H1 (cell line): ENCODE data around the gene GADD45A. TPM values are rescaled to one million over a fixed set of nuclear protein-coding genes. Genes with fewer than 3 reads are reported as not detected.

Source experiments
- CTCF ChIA-PET: fragments of 300-600 bp; sonication (Branson Sonifier 250); formaldehyde crosslinking; loops from one replicate; lab custom pipeline; 2021; ENCODE audit not compliant: partially characterized antibody; lab: Charles Lee
- POLR2A ChIA-PET: fragments of 300-600 bp; sonication (Branson Sonifier 250); formaldehyde crosslinking; loops from one replicate; lab custom pipeline; 2021; ENCODE audit warnings: inconsistent platforms; ENCODE audit not compliant: partially characterized antibody; lab: Charles Lee
- DNase-seq, 2 experiments: peaks; one replicate each; pipeline versions ENCODE4 v3.0.0 to v3.0.0-alpha.2; 2010 to 2022; ENCODE audit warnings: low spot score in 2 of 2, low read depth in 1 of 2, mixed read lengths in 1 of 2
- FAIRE-seq: peaks from 2 replicates; lab custom pipeline; 2011; peaks lifted over from hg19 to GRCh38; lab: Jason Lieb, UNC
- H2AFZ ChIP-seq: 2 replicates; pipeline ENCODE4 v1.8.1; 2012; ENCODE audit warnings: low read length, inconsistent platforms
- H2AK5ac ChIP-seq: 2 replicates; pipeline ENCODE4 v1.6.1; 2013; ENCODE audit warnings: low read depth, low read length
- H2BK120ac ChIP-seq: replicated peaks from 2 replicates; pipeline ENCODE3; 2013; ENCODE audit warnings: low read depth, low read length, inconsistent platforms
- H2BK12ac ChIP-seq: 2 replicates; pipeline ENCODE4 v1.6.1; 2013; ENCODE audit warnings: low read depth, low read length
- H2BK15ac ChIP-seq: 2 replicates; pipeline ENCODE4 v1.6.1; 2013; ENCODE audit warnings: low read length
- H2BK20ac ChIP-seq: 2 replicates; pipeline ENCODE4 v1.6.1; 2013; ENCODE audit warnings: low read length
- H2BK5ac ChIP-seq: 2 replicates; pipeline ENCODE4 v1.6.1; 2013; ENCODE audit warnings: low read depth, low read length
- H3K14ac ChIP-seq: 2 replicates; pipeline ENCODE4 v1.6.1; 2013; ENCODE audit warnings: inconsistent platforms; ENCODE audit not compliant: insufficient read length
- H3K18ac ChIP-seq: 2 replicates; pipeline ENCODE4 v1.6.1; 2013; ENCODE audit warnings: low read length; ENCODE audit errors: extremely low read depth
- H3K23ac ChIP-seq: 2 replicates; pipeline ENCODE4 v1.6.1; 2013; ENCODE audit warnings: inconsistent platforms; ENCODE audit not compliant: insufficient read length
- H3K23me2 ChIP-seq: 2 replicates; pipeline ENCODE4 v1.6.1; 2013; ENCODE audit warnings: low read depth, low read length
- H3K27ac ChIP-seq: 2 replicates; pipeline ENCODE4 v1.6.1; 2011; ENCODE audit warnings: low read depth, low read length, inconsistent platforms
- H3K27me3 ChIP-seq, 4 experiments: replicated peaks in 1 of 4; 1 replicate in 1 of 4; 2 replicates in 3 of 4; pipeline versions ENCODE4 v1.6.1 to v1.8.1; 2011 to 2013; ENCODE audit warnings: low read length in 3 of 4, mild to moderate bottlenecking in 3 of 4, inconsistent platforms in 2 of 4, mixed read lengths in 2 of 4, moderate library complexity in 1 of 4; ENCODE audit not compliant: control insufficient read depth in 3 of 4, insufficient read depth in 3 of 4; ENCODE audit errors: extremely low read depth in 1 of 4
- H3K36me3 ChIP-seq, 4 experiments: 2 replicates each; pipeline versions ENCODE4 v1.6.1 to v1.8.1; 2011 to 2013; ENCODE audit warnings: mild to moderate bottlenecking in 4 of 4, low read length in 3 of 4, moderate library complexity in 2 of 4, control low read depth in 1 of 4, inconsistent platforms in 1 of 4; ENCODE audit not compliant: insufficient read depth in 4 of 4, control insufficient read depth in 2 of 4
- H3K4ac ChIP-seq: replicated peaks from 2 replicates; pipeline ENCODE3; 2013; ENCODE audit warnings: low read length, low read depth, mixed read lengths, inconsistent platforms; ENCODE audit not compliant: insufficient read length
- H3K4me1 ChIP-seq, 4 experiments: replicated peaks in 1 of 4; 1 replicate in 1 of 4; 2 replicates in 3 of 4; pipeline versions ENCODE4 v1.6.1 to v1.8.1; 2011 to 2013; ENCODE audit warnings: low read length in 3 of 4, inconsistent platforms in 2 of 4, mixed read lengths in 1 of 4; ENCODE audit not compliant: insufficient read depth in 4 of 4, control insufficient read depth in 3 of 4
- H3K4me2 ChIP-seq, 2 experiments: 2 replicates each; pipeline versions ENCODE4 v1.6.1 to v1.8.1; 2011 to 2013; ENCODE audit warnings: low read depth in 2 of 2, low read length in 2 of 2, control low read depth in 1 of 2, inconsistent platforms in 1 of 2, mild to moderate bottlenecking in 1 of 2; ENCODE audit not compliant: insufficient read depth in 1 of 2
- H3K4me3 ChIP-seq, 4 experiments: fragments of 200-600, 300-600 bp in 1 of 4; sonication (generic), shearing (Covaris generic), sonication (Bioruptor Twin) in 1 of 4; 2 replicates each; pipeline versions ENCODE4 v1.5.1 to v1.8.1; 2011 to 2016; ENCODE audit warnings: low read length in 4 of 4, low read depth in 3 of 4, control low read depth in 2 of 4, inconsistent platforms in 2 of 4, mild to moderate bottlenecking in 2 of 4, mixed read lengths in 1 of 4, moderate library complexity in 1 of 4; ENCODE audit not compliant: insufficient read depth in 2 of 4; ENCODE audit errors: extremely low read depth in 1 of 4
- H3K56ac ChIP-seq: replicated peaks from 2 replicates; pipeline ENCODE3; 2013; ENCODE audit warnings: low read depth, mild to moderate bottlenecking, mixed read lengths, low read length, inconsistent platforms; ENCODE audit not compliant: insufficient read length
- H3K79me1 ChIP-seq: 2 replicates; pipeline ENCODE4 v1.6.1; 2013; ENCODE audit warnings: low read depth, low read length, control low read depth
- H3K79me2 ChIP-seq, 2 experiments: 2 replicates each; pipeline versions ENCODE4 v1.6.1 to v1.8.1; 2012 to 2013; ENCODE audit warnings: low read length in 2 of 2, mild to moderate bottlenecking in 2 of 2, inconsistent platforms in 1 of 2; ENCODE audit not compliant: insufficient read depth in 2 of 2, control insufficient read depth in 1 of 2
- H3K9ac ChIP-seq, 4 experiments: replicated peaks in 1 of 4; 1 replicate in 1 of 4; 2 replicates in 3 of 4; pipeline versions ENCODE4 v1.6.1 to v1.8.1; 2011 to 2013; ENCODE audit warnings: low read depth in 3 of 4, low read length in 3 of 4, control low read depth in 2 of 4, mild to moderate bottlenecking in 2 of 4, moderate library complexity in 2 of 4, inconsistent platforms in 1 of 4; ENCODE audit errors: extremely low read depth in 1 of 4
- H3K9me3 ChIP-seq, 2 experiments: 2 replicates each; pipeline versions ENCODE4 v1.6.1 to v1.8.1; 2012 to 2013; ENCODE audit warnings: mild to moderate bottlenecking in 2 of 2, moderate library complexity in 2 of 2, control low read depth in 1 of 2, inconsistent platforms in 1 of 2, low read depth in 1 of 2, low read length in 1 of 2, mixed read lengths in 1 of 2; ENCODE audit not compliant: insufficient read depth in 2 of 2
- H4K20me1 ChIP-seq, 2 experiments: replicated peaks in 1 of 2; 2 replicates each; pipeline versions ENCODE3 to v1.8.1; 2011 to 2013; ENCODE audit warnings: inconsistent platforms in 2 of 2, low read length in 2 of 2, mild to moderate bottlenecking in 1 of 2; ENCODE audit not compliant: insufficient read depth in 2 of 2, control insufficient read depth in 1 of 2
- H4K5ac ChIP-seq: 2 replicates; pipeline ENCODE4 v1.6.1; 2013; ENCODE audit warnings: low read length, low read depth, mixed read lengths, inconsistent platforms; ENCODE audit not compliant: insufficient read length
- H4K8ac ChIP-seq: 2 replicates; pipeline ENCODE4 v1.8.0; 2013; ENCODE audit warnings: mild to moderate bottlenecking, moderate library complexity, low read length, inconsistent platforms; ENCODE audit not compliant: insufficient read depth; ENCODE audit errors: extremely low read depth
- H4K91ac ChIP-seq: replicated peaks from 2 replicates; pipeline ENCODE3; 2013; ENCODE audit warnings: low read length, mixed read lengths, inconsistent platforms; ENCODE audit not compliant: insufficient read length
- BCL11A ChIP-seq, 2 experiments: IDR thresholded peaks; one replicate each; pipeline ENCODE4 v1.6.1; 2011; ENCODE audit warnings: low read depth in 2 of 2, low read length in 2 of 2, mild to moderate bottlenecking in 2 of 2
- EGR1 ChIP-seq: IDR thresholded peaks from 2 replicates; pipeline ENCODE4 v1.6.1; 2011; ENCODE audit warnings: low read depth, low read length, borderline replicate concordance
- GTF2F1 ChIP-seq: IDR thresholded peaks from 2 replicates; pipeline ENCODE4 v1.6.1; 2012; ENCODE audit warnings: low read depth, low read length, improper control_type of control experiment, borderline replicate concordance
- JUN ChIP-seq: IDR thresholded peaks from 2 replicates; pipeline ENCODE4 v1.6.1; 2011; ENCODE audit warnings: low read depth, mild to moderate bottlenecking, improper control_type of control experiment, low read length
- JUND ChIP-seq: IDR thresholded peaks from 2 replicates; pipeline ENCODE4 v1.6.1; 2011; ENCODE audit warnings: mild to moderate bottlenecking, improper control_type of control experiment, low read length
- PHF8 ChIP-seq: fragments of 200-600 bp; sonication (generic); conservative IDR thresholded peaks from 2 replicates; pipeline ENCODE4 v1.7.1; 2012; ENCODE audit warnings: low read depth, mild to moderate bottlenecking, inconsistent platforms, low read length, moderate library complexity
- POLR2A ChIP-seq, 2 experiments: IDR thresholded peaks; 1 replicate in 1 of 2; 2 replicates in 1 of 2; pipeline ENCODE4 v1.6.1; 2011; ENCODE audit warnings: low read depth in 2 of 2, low read length in 2 of 2, mild to moderate bottlenecking in 2 of 2; ENCODE audit errors: control extremely low read depth in 1 of 2
- POLR2AphosphoS5 ChIP-seq: IDR thresholded peaks from 2 replicates; pipeline ENCODE4 v1.6.1; 2011; ENCODE audit warnings: low read depth, low read length
- SIN3A ChIP-seq, 2 experiments: IDR thresholded peaks in 1 of 2; conservative IDR thresholded peaks in 1 of 2; 2 replicates each; pipeline ENCODE4 v1.6.1; 2011 to 2012; ENCODE audit warnings: low read length in 2 of 2, improper control_type of control experiment in 1 of 2, low read depth in 1 of 2, mild to moderate bottlenecking in 1 of 2
- SIX5 ChIP-seq: IDR thresholded peaks from 2 replicates; pipeline ENCODE4 v1.6.1; 2011; ENCODE audit warnings: mild to moderate bottlenecking, low read depth, low read length
- SP2 ChIP-seq: IDR thresholded peaks from 2 replicates; pipeline ENCODE4 v1.6.1; 2012; ENCODE audit warnings: mild to moderate bottlenecking, low read length, inconsistent platforms
- SP4 ChIP-seq: IDR thresholded peaks from 2 replicates; pipeline ENCODE4 v1.6.1; 2012; ENCODE audit warnings: low read length, inconsistent platforms
- SRF ChIP-seq: IDR thresholded peaks from 2 replicates; pipeline ENCODE4 v1.6.1; 2011; ENCODE audit warnings: mild to moderate bottlenecking, low read depth, low read length, moderate library complexity
- SUZ12 ChIP-seq: fragments of 200-600 bp; sonication (generic); IDR thresholded peaks from 2 replicates; pipeline ENCODE4 v1.6.1; 2012; ENCODE audit warnings: mild to moderate bottlenecking, inconsistent platforms, low read length, moderate library complexity, mixed read lengths
- WGBS, 2 experiments: shearing (Covaris generic) in 1 of 2; methylation state at CpG; one replicate each; pipeline versions ENCODE4 v1.1.6 to v1.1.7; 2013 to 2015; ENCODE audit warnings: low lambda C conversion rate in 2 of 2, mixed read lengths in 2 of 2, inconsistent platforms in 1 of 2, low coverage in 1 of 2, missing lambda C conversion rate in 1 of 2; ENCODE audit not compliant: insufficient replicate concordance in 2 of 2, insufficient coverage in 1 of 2, insufficient read length in 1 of 2; ENCODE audit errors: extremely low coverage in 1 of 2, missing lambda C conversion rate in 1 of 2; 5-methylcytosine and 5-hydroxymethylcytosine counted together
- polyA plus RNA-seq, 7 experiments: library from polyadenylated mRNA; depleted of rRNA in 3 of 7; stranded (reverse) in 5 of 7; unstranded in 2 of 7; fragments of >200 nt in 5 of 7; fragments of 200-250 nt in 2 of 7; gene quantifications; 1 replicate in 5 of 7; 2 replicates in 1 of 7; 4 replicates in 1 of 7; pipeline versions ENCODE4 v1.2.1 to v1.2.3, GENCODE V29; 2011 to 2013; ENCODE audit warnings: missing spikeins in 2 of 7, mixed read lengths in 2 of 7
- total RNA-seq: library from RNA; stranded (reverse); fragmentation: NEBNext Ultra II Directional; extraction: Animal tissue kit (Norgen Biotek cat#: 25700); gene quantifications from 2 replicates; pipeline ENCODE4 v1.2.1, GENCODE V29; 2021

GADD45A gene
- total and polyA plus RNA-seq, 2 of the 8 experiments (the other 6 are each of a cell fraction or from before 2014, with no cell fraction given): 7.6 to 15.6 TPM

GRCh38 chr1:67700220-67700619, 15.2 kb downstream of the GADD45A start:
- Histone ChIP-seq H4K8ac (no peak overlapping the region), H3K79me2 (no peaks in the 10 kb centered on the region), H4K5ac (no peak overlapping the region), H3K79me1 (no peaks in the 10 kb centered on the region), H3K14ac (no peak overlapping the region), H3K56ac (no peak overlapping the region), H3K27ac (no peak overlapping the region), H3K36me3 (no peaks in the 10 kb centered on the region; a peak in 1 of 8 replicates), H4K20me1 (no peaks in the 10 kb centered on the region), H4K91ac (no peak overlapping the region), H2BK20ac (no peak overlapping the region), H3K4ac (no peak overlapping the region), H2BK120ac (no peak overlapping the region), H3K23me2 (no peaks in the 10 kb centered on the region), H3K4me1 (peaks cover 0 to 3% (median 0%) of the 10 kb centered on the region in 4 experiments; a peak in 2 of 7 replicates), H3K9me3 (no peaks in the 10 kb centered on the region), H3K4me2 (no peak overlapping the region), H2AFZ (no peak overlapping the region), H3K9ac (no peak overlapping the region), H3K4me3 (no peak overlapping the region), H3K27me3 (no peaks in the 10 kb centered on the region), H3K18ac (no peak overlapping the region), H2AK5ac (no peak overlapping the region), H2BK5ac (no peak overlapping the region), H2BK12ac (no peak overlapping the region), H2BK15ac (no peak overlapping the region), H3K23ac (no peak overlapping the region)
- ChIA-PET CTCF (interaction anchor here (0.6 to 2.7 kb wide), 17 partner anchors 9 to 168 kb away, joined by 3 to 12 read pairs (median 4); no protein-coding TSS in a partner anchor), POLR2A (interaction anchor here (0.9 to 1.7 kb wide), 2 partner anchors 14 to 15 kb away, joined by 4 to 5 read pairs; partner anchors contain the start of gene GADD45A)
- DNase-seq: no peak
- no peak for FAIRE-seq
- 85% methylated on average over 4 of the region's 4 CpGs; no CpG with 5 or more reads in 1 of the 2 experiments for WGBS, 2 experiments
- TF ChIP-seq POLR2AphosphoS5 (no peak), SIN3A (conservative IDR thresholded peaks at IDR 0.05 in 1 of 2, IDR thresholded peaks at IDR 0.05 in 1 of 2; ENCODE audit: low read depth in 1 of 2, low read length in 2 of 2) (no peak), POLR2A (IDR thresholded peaks at IDR 0.05; ENCODE audit: control extremely low read depth in 1 of 2, low read depth in 2 of 2, low read length in 2 of 2) (no peak), JUND (no peak), SUZ12 (no peak), SRF (no peak), JUN (no peak), BCL11A (IDR thresholded peaks at IDR 0.05; ENCODE audit: low read depth in 2 of 2, low read length in 2 of 2) (no peak), SP2 (no peak), PHF8 (no peak), GTF2F1 (no peak), SIX5 (no peak), EGR1 (no peak), SP4 (no peak)
